Measurements from ENCODE around the gene SSPN.

The SSPN gene

DNA sequence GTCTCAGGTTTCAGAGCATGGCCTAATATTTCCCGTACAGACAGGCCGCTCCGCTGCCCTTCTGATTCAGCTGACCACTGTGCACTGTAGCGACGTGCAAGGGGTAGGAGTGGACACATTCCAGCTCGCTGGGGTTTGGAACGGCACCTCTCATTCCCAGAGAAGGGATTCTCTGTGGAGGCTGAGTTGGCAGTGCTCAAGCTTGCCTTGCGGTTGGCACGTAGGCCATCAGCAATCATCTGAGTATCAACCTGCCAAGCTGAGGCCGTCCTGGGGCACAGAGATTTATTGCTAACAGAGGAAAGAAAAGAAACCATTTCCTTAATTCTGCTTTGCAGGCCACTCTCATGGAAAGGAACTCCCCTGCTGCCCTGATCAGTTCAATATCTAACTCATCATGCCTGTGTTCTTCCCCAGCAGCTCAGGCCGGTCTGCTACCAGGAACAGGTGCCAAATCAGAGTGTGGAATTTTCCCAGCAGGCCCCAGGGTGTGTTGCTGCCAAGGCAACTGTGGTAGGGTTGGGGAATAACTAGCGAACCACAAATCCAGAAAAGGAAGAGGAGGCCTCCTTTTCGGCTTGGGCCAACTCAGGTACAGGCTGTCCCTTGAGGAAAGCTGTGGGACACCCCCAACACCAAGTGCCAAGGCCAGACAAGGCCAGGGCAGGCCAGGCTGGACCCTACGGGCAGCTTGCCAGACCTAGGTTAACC lies 92.5 kb downstream of the SSPN start:
- no peak for DNase-seq

DNA sequence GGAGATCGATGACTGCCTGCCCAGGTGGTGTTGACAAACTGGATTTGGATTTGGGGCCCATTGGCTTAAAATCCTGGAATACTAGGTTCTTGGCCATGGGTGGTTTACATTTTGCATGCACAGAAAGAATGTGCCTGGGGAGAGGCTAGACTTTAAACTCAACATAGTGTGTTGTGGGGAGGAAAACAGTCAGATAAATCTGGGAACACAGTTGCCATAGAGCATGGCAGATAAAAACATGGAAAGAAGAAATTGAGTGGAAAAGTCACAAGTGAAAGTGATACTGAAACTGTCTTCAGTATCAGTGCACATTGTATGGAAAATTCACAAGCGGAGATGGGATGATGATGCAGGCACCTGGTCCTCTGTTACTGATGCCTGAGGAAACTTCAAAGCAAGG lies 95.2 kb downstream of the SSPN start:
- no peak for DNase-seq

DNA sequence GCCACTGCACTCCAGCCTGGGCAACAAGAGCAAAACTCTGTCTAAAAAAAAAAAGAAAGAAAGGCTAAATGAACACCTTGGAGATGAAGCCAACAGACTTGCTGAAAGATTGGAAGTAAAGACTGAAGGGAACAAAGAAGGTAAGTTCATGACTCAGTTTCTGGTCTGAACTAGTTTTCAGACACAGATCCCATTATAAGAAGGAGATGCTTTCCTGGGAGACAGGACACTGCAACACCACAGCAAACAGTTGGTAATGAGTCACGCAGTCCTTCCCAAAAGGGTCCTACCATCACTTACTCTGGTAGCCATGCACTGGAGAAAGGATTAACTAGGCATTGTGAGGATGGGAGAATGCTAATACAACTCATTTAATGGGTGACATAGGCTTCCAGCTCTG lies 97.2 kb downstream of the SSPN start:
- no peak for DNase-seq

DNA sequence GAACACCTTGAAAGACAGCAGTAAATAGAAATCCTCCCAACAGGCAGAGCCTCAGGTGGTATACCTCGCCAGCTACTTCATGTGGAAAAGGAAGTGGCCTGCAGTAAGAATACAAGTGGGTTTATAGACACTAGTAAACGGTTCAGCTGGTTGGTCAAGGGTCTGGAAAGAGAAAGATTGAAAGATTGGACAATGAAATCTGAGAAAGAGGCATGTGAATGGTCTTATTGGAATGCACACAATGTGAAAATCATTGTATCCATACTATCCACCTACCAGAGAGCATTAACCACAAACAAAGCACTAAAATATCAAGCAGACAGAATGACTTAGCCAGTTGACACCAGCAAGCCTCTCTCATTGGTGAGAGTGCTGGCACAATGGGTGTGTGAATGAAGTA lies 98.2 kb downstream of the SSPN start:
- DNase-seq, result no peak

DNA sequence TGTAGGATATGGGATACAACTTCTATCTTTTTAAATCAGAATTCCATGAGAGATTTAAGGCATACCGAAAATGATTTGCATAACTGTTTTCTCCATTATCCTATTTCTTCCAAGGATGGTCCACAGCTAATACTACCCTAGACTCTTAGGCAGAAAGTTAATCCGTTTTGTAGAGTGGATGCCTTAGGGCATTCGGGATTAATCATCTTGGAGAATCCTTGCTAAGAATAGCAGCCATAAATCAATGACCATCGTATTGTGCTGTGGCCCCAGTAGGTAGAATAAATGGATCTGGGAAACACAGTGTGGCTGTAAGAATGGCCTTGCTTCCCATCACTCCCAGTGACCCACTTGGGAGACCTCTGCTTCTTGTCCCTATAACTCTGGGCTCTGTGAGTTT lies 99.6 kb downstream of the SSPN start:
- no peak for DNase-seq

DNA sequence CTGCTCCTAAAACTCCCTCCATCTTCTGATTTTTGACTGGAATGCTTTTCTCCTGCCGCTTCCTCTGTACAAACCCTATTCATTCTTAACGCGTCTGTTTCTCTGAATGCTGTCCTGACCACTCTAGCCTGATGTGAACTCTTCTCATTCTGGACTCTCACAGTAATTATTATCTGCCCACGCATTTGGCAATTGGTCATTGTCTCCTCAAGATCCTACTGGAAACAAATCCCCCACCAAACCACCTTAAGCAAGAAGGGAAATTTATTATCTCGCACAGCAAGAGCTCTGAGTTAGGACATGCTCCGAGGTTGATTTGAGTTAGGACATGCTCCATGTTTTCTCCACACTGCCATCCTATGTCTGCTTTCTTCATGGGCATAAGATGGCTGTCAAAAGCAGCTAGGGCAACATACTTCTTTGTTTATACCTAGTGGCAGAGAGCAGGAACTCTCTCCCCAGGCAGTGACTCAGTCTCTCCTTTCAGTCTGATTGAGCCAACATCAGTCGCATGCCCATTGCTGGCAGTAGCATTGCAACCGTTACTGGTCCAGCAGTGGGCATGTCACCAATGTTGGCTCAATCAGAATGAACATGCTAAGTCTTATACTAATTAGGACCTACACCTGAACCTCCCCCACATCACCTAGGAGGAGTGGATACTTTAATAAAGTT lies 102.2 kb downstream of the SSPN start:
- no peak for DNase-seq

DNA sequence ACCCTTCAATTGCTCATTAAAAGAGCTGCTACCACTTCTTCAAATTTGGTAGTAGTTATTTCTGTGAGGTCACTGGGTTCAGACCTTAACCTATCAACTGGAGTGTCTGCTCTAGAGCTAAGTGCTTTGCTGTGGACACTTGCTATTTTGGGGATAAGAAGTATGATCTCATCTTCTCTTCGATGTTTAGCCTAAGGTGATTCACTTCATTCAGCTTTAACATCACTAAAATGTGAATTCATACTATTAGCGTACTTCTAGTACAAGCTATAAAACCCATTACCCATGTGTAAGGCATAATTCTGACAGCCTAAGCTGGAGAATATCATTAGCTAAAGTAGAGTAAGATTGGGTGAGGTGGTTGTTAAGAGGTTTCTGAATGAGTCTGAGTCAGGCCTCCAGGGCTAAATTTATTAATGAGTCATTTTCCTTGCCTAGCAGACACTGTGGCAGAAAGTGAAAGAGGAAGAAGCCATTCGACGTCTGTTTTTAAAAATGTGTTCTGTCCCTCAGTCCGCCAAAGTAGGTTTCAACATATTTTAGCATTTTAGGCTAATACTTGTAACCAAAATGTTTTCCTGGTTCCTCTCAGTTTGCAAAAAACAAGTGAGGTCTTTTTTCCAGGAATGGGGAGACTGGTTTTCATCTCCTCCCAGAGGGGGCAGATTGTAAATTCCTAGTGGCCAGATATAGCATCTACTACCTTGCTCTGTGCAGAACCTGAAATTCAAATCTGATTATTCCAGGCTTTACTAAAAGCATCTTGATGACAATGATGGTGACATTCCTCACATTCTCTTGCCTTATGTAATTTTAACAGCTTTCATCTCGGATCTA lies 103.6 kb downstream of the SSPN start:
- peak; percentile 81 to 88 for DNase-seq

DNA sequence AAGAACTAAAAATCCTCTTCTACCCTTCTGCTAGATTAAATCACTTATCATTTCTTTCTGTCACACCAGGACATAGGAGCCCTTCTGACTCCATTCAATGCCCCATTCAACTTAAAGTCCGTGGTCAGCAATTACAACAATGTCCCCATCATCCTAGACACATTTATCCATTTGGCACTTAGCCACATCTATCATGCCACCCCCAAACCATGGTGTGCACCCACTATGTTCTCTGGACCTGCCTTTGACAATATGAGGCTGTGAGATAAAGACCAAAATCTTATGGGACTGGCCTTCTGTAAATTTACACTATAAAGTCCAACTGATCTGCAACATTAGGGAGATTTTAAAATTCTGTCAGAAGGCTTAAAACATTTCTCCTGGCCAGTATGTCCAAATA lies 104.4 kb downstream of the SSPN start:
- DNase-seq, result no peak

Measured in AML-193 (cell line).